Choroid plexus epithelial cell (primary cell): Measurements from ENCODE around the gene NRAS.
A peak's percentile ranks its signal among the peaks of the same experiment; 100 is the strongest.

ENCODE experiments used
- DNase-seq: peaks from one replicate; pipeline ENCODE4 v3.0.0-alpha.2; 2010; ENCODE audit warnings: low read depth
- H3K4me3 ChIP-seq: 2 replicates; pipeline ENCODE4 v1.5.1; 2011; ENCODE audit warnings: low read depth, mild to moderate bottlenecking, control low read depth, low read length, moderate library complexity
- CTCF ChIP-seq: conservative IDR thresholded peaks from 2 replicates; pipeline ENCODE4 v1.5.1; 2011; ENCODE audit warnings: low read depth, mild to moderate bottlenecking, control low read depth, inconsistent platforms, low read length, moderate library complexity

Gene NRAS

GRCh38 chr1:114669562-114670082, 46.9 kb downstream of the NRAS start, which contains the start of gene DENND2C:
DENND2C (minus strand) TSS chr1:114670049; CDS start chr1:114625984, 44,065 bp downstream.
- TF ChIP-seq CTCF, result no peak
- DNase-seq, result no peak
- peak within 1 kb of the TSS; percentile 79 for H3K4me3 ChIP-seq

- no peak for TF ChIP-seq CTCF
- peak overlapping the region; percentile 79 for H3K4me3 ChIP-seq
- peak; percentile 7 for DNase-seq
These were observed 47.6 kb downstream of the NRAS start for GRCh38 chr1:114668784-114669561.

DNA sequence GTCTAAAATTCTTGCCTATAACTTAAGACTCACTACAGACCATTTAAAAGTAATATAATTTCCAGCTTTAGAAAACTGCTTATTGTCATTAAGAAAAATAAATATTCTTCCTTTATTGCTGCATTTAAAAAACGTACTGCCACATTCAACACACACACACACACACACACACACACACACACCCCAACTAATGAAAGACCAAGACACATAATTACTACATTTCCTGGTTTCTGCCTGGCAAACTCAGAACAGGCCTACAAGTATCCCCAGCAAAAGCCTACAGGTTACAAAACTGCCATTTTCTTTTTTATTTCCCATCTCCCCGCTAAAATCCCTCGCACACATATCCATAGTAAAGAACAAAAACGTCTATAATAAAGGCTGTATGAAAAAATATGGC, 48.2 kb downstream of the NRAS start:
- DNase-seq, result no peak
- H3K4me3 ChIP-seq, result no peak overlapping the region
- TF ChIP-seq CTCF, result no peak

- no peak for TF ChIP-seq CTCF
- no peak for DNase-seq
- H3K4me3 ChIP-seq, result no peak overlapping the region
These were observed 49.6 kb downstream of the NRAS start for GRCh38 chr1:114666954-114667353.

- TF ChIP-seq CTCF, result no peak
- H3K4me3 ChIP-seq, result no peak overlapping the region
- DNase-seq, result no peak
These were observed 56.3 kb downstream of the NRAS start for GRCh38 chr1:114660238-114660637.
